DMS 273 (cell line): ENCODE data around the gene OAS2.
"Not testable (repeated sequence)": the region's sequence is repeated elsewhere in the genome, so short reads cannot be mapped to it uniquely, and the experiment has no call there.

ENCODE experiments used
- DNase-seq: peaks from one replicate; lab custom pipeline; 2025; ENCODE audit not compliant: unreplicated experiment; lab: John Stamatoyannopoulos, UW

Gene OAS2

GRCh38 chr12:112979041-112979680 is 842 bp downstream of the OAS2 start:
- no peak for DNase-seq

- no peak for DNase-seq
These were observed 2.3 kb downstream of the OAS2 start for GRCh38 chr12:112980491-112981158.

GRCh38 chr12:112985642-112986290 is 7.4 kb downstream of the OAS2 start:
- no peak for DNase-seq

GRCh38 chr12:112986291-112986800 is 8.0 kb downstream of the OAS2 start:
- no peak for DNase-seq

- no peak for DNase-seq
These were observed 9.2 kb downstream of the OAS2 start for GRCh38 chr12:112987561-112987960.

- no peak for DNase-seq
These were observed 9.9 kb downstream of the OAS2 start for GRCh38 chr12:112988224-112988623.

GRCh38 chr12:112988823-112989385 is 10.6 kb downstream of the OAS2 start:
- DNase-seq, result not testable (repeated sequence)

GRCh38 chr12:112989806-112990205 is 11.5 kb downstream of the OAS2 start:
- no peak for DNase-seq

- DNase-seq, result peak; percentile 74
These were observed 14.5 kb downstream of the OAS2 start for GRCh38 chr12:112992541-112993398.

- no peak for DNase-seq
These were observed 16.7 kb downstream of the OAS2 start for GRCh38 chr12:112995008-112995407.

- no peak for DNase-seq
These were observed 18.2 kb downstream of the OAS2 start for GRCh38 chr12:112996501-112996900.

- no peak for DNase-seq
These were observed 19.2 kb downstream of the OAS2 start for GRCh38 chr12:112997506-112997905.

GRCh38 chr12:112998987-112999767 is 20.9 kb downstream of the OAS2 start:
- DNase-seq, result peak; percentile 11

GRCh38 chr12:113000433-113000832 is 22.1 kb downstream of the OAS2 start:
- no peak for DNase-seq

GRCh38 chr12:113002155-113002554 is 23.8 kb downstream of the OAS2 start:
- DNase-seq, result peak; percentile 16

- DNase-seq, result no peak
These were observed 24.4 kb downstream of the OAS2 start for GRCh38 chr12:113002676-113003075.

- no peak for DNase-seq
These were observed 25.3 kb downstream of the OAS2 start for GRCh38 chr12:113003636-113004035.

- DNase-seq, result no peak
These were observed 27.4 kb downstream of the OAS2 start for GRCh38 chr12:113005762-113006161.

- DNase-seq, result no peak
These were observed 27.9 kb downstream of the OAS2 start for GRCh38 chr12:113006206-113006605.

- no peak for DNase-seq
These were observed 28.3 kb downstream of the OAS2 start for GRCh38 chr12:113006641-113007040.
